OCI-LY7 (cell line): ENCODE data around the gene SLC1A3.

ENCODE experiments used
- CTCF ChIP-seq: fragments of 200-600 bp; sonication (generic); conservative IDR thresholded peaks from 2 replicates; pipeline ENCODE4 v1.5.1; 2014; ENCODE audit warnings: mild to moderate bottlenecking, antibody characterized with exemption, low read length, moderate library complexity, mixed read lengths
- EZH2phosphoT487 ChIP-seq: fragments of 200-600 bp; sonication (generic); IDR thresholded peaks from 2 replicates; pipeline ENCODE4 v1.6.1; 2018; ENCODE audit warnings: low read depth, borderline replicate concordance, mild to moderate bottlenecking, mixed run types, antibody characterized with exemption, low read length, moderate library complexity, mixed read lengths

DNA sequence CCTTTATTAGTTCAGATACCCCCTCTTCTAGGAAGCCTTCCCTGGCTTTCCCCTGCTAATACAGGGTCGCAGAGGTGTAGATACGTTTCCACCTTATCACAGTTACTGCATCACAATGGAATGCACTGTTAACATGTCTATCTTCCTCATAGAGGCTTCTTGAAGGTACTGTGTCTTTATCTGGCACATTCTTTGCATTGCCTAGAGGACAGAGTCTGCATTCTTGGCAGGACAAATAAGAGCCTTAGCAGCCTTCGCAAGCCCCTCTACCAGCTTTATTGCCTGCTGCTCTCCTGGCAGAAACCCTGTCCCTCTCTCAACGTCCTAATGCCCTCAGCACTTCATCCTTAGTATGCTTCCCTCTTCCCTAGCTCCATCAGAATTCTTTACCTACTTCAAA lies 31.6 kb downstream of the SLC1A3 start:
- TF ChIP-seq CTCF (no peak), EZH2phosphoT487 (no peak)
